B cell (primary cell): ENCODE data around the gene FXYD2. TPM values are rescaled to one million over a fixed set of nuclear protein-coding genes. Genes with fewer than 3 reads are reported as not detected.

Experiments used
- ATAC-seq: fragments of 200-7000 bp; cut with Tn5 transposase; one replicate; pipeline ENCODE4 v1.10.0; 2021; ENCODE audit warnings: low read depth, mild to moderate bottlenecking, moderate number of reproducible peaks, moderate library complexity
- CTCF ChIA-PET: fragments of 350-600 bp; sonication (Branson Sonifier 250); formaldehyde crosslinking; loops from one replicate; lab custom pipeline; 2021; ENCODE audit warnings: antibody characterized with exemption, inconsistent platforms; lab: Charles Lee
- POLR2A ChIA-PET: fragments of 350-600 bp; sonication (Branson Sonifier 250); formaldehyde crosslinking; loops from one replicate; lab custom pipeline; 2021; ENCODE audit warnings: antibody characterized with exemption; lab: Charles Lee
- DNase-seq: peaks from one replicate; pipeline ENCODE4 v3.0.0; 2013
- H2AFZ ChIP-seq: 2 replicates; pipeline ENCODE4 v1.6.1; 2012; ENCODE audit warnings: mild to moderate bottlenecking, low read depth, low read length; ENCODE audit not compliant: insufficient read depth, poor library complexity, severe bottlenecking
- H3K27ac ChIP-seq, 2 donors: 1 replicate in 1 of 2; 2 replicates in 1 of 2; pipeline ENCODE4 v1.5.1; 2012 to 2013; ENCODE audit warnings: low read length in 2 of 2, mild to moderate bottlenecking in 2 of 2, moderate library complexity in 1 of 2
- H3K27me3 ChIP-seq, 4 experiments: fragments of 200-600 bp in 1 of 4; sonication (generic) in 1 of 4; replicated peaks in 1 of 4; 1 replicate in 2 of 4; 2 replicates in 2 of 4; pipeline versions ENCODE4 v1.6.1 to v1.7.0; 2013 to 2016; ENCODE audit warnings: low read length in 3 of 4, mild to moderate bottlenecking in 2 of 4, mixed read lengths in 1 of 4, moderate library complexity in 1 of 4; ENCODE audit not compliant: insufficient read depth in 4 of 4, control insufficient read depth in 3 of 4; ENCODE audit errors: control extremely low read depth in 1 of 4
- H3K36me3 ChIP-seq, 2 experiments: replicated peaks in 1 of 2; 1 replicate in 1 of 2; 2 replicates in 1 of 2; pipeline versions ENCODE4 v1.6.1 to v1.7.1; 2013; ENCODE audit warnings: low read length in 1 of 2; ENCODE audit not compliant: insufficient read depth in 2 of 2, control insufficient read depth in 1 of 2; ENCODE audit errors: control extremely low read depth in 1 of 2, extremely low read depth in 1 of 2
- H3K4me1 ChIP-seq, 2 donors: fragments of 200-600 bp in 1 of 2; sonication (generic) in 1 of 2; 1 replicate in 1 of 2; 2 replicates in 1 of 2; pipeline versions ENCODE4 v1.5.1 to v1.6.1; 2013 to 2017; ENCODE audit warnings: low read length in 2 of 2; ENCODE audit not compliant: control insufficient read depth in 2 of 2, insufficient read depth in 2 of 2
- H3K4me2 ChIP-seq: replicated peaks from 2 replicates; pipeline ENCODE3; 2012; ENCODE audit warnings: mild to moderate bottlenecking, low read depth, low read length; ENCODE audit not compliant: poor library complexity, severe bottlenecking
- H3K4me3 ChIP-seq, 5 experiments: fragments of 200-600 bp in 1 of 5; sonication (generic) in 1 of 5; 1 replicate in 3 of 5; 2 replicates in 2 of 5; pipeline versions ENCODE4 v1.5.1 to v1.7.0; 2011 to 2016; ENCODE audit warnings: low read length in 4 of 5, mild to moderate bottlenecking in 4 of 5, low read depth in 2 of 5, control low read depth in 1 of 5, moderate library complexity in 1 of 5; ENCODE audit not compliant: insufficient read depth in 1 of 5; ENCODE audit errors: control extremely low read depth in 1 of 5, extremely low read depth in 1 of 5
- H3K79me2 ChIP-seq: fragments of 200-600 bp; sonication (generic); one replicate; pipeline ENCODE4 v1.6.0; 2016; ENCODE audit warnings: low read length; ENCODE audit not compliant: control insufficient read depth, insufficient read depth
- H3K9ac ChIP-seq: fragments of 200-600 bp; sonication (generic); 2 replicates; pipeline ENCODE4 v1.6.1; 2017; ENCODE audit warnings: mild to moderate bottlenecking, low read length, moderate library complexity
- H3K9me3 ChIP-seq, 3 donors: one replicate each; pipeline versions ENCODE4 v1.6.1 to v1.7.1; 2013; ENCODE audit warnings: low read length in 2 of 3; ENCODE audit not compliant: control insufficient read depth in 2 of 3, insufficient read depth in 1 of 3; ENCODE audit errors: control extremely low read depth in 1 of 3
- H4K20me1 ChIP-seq: 2 replicates; pipeline ENCODE4 v1.6.0; 2012; ENCODE audit warnings: mild to moderate bottlenecking, low read length; ENCODE audit not compliant: insufficient read depth, control insufficient read depth, poor library complexity, severe bottlenecking
- H3K27ac Mint-ChIP-seq: one replicate; pipeline ENCODE4 v1.8.0; 2021; ENCODE audit warnings: mixed read lengths
- H3K27me3 Mint-ChIP-seq: one replicate; pipeline ENCODE4 v1.8.0; 2021; ENCODE audit warnings: mixed read lengths
- H3K4me1 Mint-ChIP-seq: one replicate; pipeline ENCODE4 v1.8.0; 2021; ENCODE audit warnings: mixed read lengths
- H3K4me3 Mint-ChIP-seq: one replicate; pipeline ENCODE4 v1.8.0; 2021; ENCODE audit warnings: mixed read lengths
- H3K9me3 Mint-ChIP-seq: one replicate; pipeline ENCODE4 v1.8.0; 2022; ENCODE audit warnings: mixed read lengths; ENCODE audit not compliant: insufficient read depth
- EZH2 ChIP-seq: IDR thresholded peaks from 2 replicates; pipeline ENCODE4 v1.6.1; 2012; ENCODE audit warnings: borderline replicate concordance, low read depth, mild to moderate bottlenecking, moderate library complexity, low read length; ENCODE audit not compliant: insufficient read depth, poor library complexity, severe bottlenecking
- WGBS: methylation state at CpG from one replicate; pipeline ENCODE4 v1.1.5; 2013; ENCODE audit warnings: missing lambda C conversion rate; ENCODE audit not compliant: insufficient coverage; 5-methylcytosine and 5-hydroxymethylcytosine counted together
- intact Hi-C: fragments of 100-400 bp; cut with micrococcal nuclease; formaldehyde crosslinking; loops from one replicate; pipeline ENCODE4 v1.10.0; 2022
- polyA plus RNA-seq: library from polyadenylated mRNA; depleted of rRNA; stranded (reverse); fragments of >200 nt; gene quantifications from 2 replicates; pipeline ENCODE4 v1.2.3, GENCODE V29; 2012
- total RNA-seq, 2 donors: library from RNA; stranded (reverse); fragments of 120-200 nt in 1 of 2; gene quantifications; 1 replicate in 1 of 2; 2 replicates in 1 of 2; pipeline versions ENCODE4 v1.2.3 to v1.2.4, GENCODE V29; 2013 to 2022
- TF ChIP-seq, protein P1 (sequence below): fragments of 200-600 bp; IDR thresholded peaks from one replicate; pipeline ENCODE4 v1.8.0; 2022; ENCODE audit warnings: antibody characterized with exemption, mild to moderate bottlenecking

FXYD2 gene
- total and polyA plus RNA-seq, 2 donors (not counting 1 experiment from before 2014, with no cell fraction given), result 0.61 to 19.5 TPM

DNA sequence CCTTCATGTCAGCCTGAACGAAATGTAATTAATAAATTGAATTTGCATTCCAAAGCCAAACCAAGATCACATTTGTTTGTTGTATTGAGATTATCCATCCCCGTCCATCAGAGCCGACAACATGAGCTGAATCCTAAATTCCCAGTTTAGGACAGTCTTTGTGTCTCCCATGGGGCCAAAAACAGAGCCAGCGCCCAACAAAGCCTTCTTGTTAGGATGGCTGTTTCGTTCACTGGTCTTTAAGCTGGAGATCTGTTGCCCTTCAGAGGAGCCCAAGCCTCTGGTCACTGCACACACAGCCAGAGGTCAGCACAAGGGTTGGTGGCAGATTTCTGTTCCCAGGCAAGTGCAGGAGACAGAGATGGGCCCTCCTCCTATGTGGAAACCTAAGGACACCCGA lies 53.3 kb downstream of the FXYD2 start:
- TF ChIP-seq, protein P1, sequence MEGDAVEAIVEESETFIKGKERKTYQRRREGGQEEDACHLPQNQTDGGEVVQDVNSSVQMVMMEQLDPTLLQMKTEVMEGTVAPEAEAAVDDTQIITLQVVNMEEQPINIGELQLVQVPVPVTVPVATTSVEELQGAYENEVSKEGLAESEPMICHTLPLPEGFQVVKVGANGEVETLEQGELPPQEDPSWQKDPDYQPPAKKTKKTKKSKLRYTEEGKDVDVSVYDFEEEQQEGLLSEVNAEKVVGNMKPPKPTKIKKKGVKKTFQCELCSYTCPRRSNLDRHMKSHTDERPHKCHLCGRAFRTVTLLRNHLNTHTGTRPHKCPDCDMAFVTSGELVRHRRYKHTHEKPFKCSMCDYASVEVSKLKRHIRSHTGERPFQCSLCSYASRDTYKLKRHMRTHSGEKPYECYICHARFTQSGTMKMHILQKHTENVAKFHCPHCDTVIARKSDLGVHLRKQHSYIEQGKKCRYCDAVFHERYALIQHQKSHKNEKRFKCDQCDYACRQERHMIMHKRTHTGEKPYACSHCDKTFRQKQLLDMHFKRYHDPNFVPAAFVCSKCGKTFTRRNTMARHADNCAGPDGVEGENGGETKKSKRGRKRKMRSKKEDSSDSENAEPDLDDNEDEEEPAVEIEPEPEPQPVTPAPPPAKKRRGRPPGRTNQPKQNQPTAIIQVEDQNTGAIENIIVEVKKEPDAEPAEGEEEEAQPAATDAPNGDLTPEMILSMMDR, result no peak
- no peak for TF ChIP-seq EZH2
- no peak overlapping the region for H3K27ac ChIP-seq
- POLR2A ChIA-PET, result no interaction called here
- H3K4me3 Mint-ChIP-seq, result no peak overlapping the region
- intact Hi-C loops, result no loop called here
- no peaks in the 10 kb centered on the region for H3K4me1 Mint-ChIP-seq
- no peak overlapping the region for H3K4me3 ChIP-seq
- CTCF ChIA-PET, result no interaction called here
- no peak overlapping the region for H3K9ac ChIP-seq
- H3K27me3 Mint-ChIP-seq, result peaks cover 17% of the 10 kb centered on the region
- H3K79me2 ChIP-seq, result no peaks in the 10 kb centered on the region
- no peak for ATAC-seq
- no peak for DNase-seq
- 90% methylated on average over 5 of the region's 6 CpGs for WGBS
- H3K4me1 ChIP-seq, result no peaks in the 10 kb centered on the region
- no peak overlapping the region for H3K4me2 ChIP-seq
- no peak overlapping the region for H2AFZ ChIP-seq
- H3K36me3 ChIP-seq, result peaks cover 0 to 2% of the 10 kb centered on the region in 2 experiments
- H3K27ac Mint-ChIP-seq, result no peak overlapping the region
- peaks cover 0 to 22% (median 0%) of the 10 kb centered on the region in 4 experiments for H3K27me3 ChIP-seq
- no peaks in the 10 kb centered on the region for H3K9me3 Mint-ChIP-seq
- no peaks in the 10 kb centered on the region for H3K9me3 ChIP-seq
- no peaks in the 10 kb centered on the region for H4K20me1 ChIP-seq

DNA sequence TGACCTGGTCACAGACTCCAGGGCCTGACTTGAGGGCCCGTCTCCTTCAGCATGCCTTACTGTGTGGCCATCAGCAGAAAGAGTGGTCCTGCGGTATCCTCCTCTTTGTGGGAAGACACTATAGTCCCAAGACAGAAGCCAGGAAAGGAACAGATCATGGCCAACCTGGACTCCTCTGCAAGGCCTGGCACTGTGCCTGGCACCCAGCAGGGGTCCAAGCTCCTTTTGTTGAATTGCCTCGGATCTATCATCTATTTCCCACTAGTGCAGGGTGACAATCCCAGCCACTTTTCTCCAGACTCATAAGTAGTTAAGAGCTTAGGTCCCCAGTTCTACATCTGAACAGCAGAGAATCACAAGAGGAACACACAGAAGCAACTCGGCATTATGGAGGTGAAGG lies 54.5 kb downstream of the FXYD2 start:
- no peak for DNase-seq
- H4K20me1 ChIP-seq, result no peaks in the 10 kb centered on the region
- no peaks in the 10 kb centered on the region for H3K9me3 ChIP-seq
- ChIA-PET CTCF (no interaction called here), POLR2A (no interaction called here)
- ATAC-seq, result no peak
- no peaks in the 10 kb centered on the region for H3K79me2 ChIP-seq
- H2AFZ ChIP-seq, result no peak overlapping the region
- no peak overlapping the region for H3K4me2 ChIP-seq
- no peak overlapping the region for H3K4me3 ChIP-seq
- Mint-ChIP-seq H3K27ac (no peak overlapping the region), H3K27me3 (peaks cover 17% of the 10 kb centered on the region), H3K9me3 (no peaks in the 10 kb centered on the region), H3K4me1 (no peaks in the 10 kb centered on the region), H3K4me3 (no peak overlapping the region)
- no peaks in the 10 kb centered on the region for H3K4me1 ChIP-seq
- TF ChIP-seq, protein P1, result no peak
- TF ChIP-seq EZH2, result no peak
- 96% methylated on average over 4 of the region's 4 CpGs for WGBS
- H3K27ac ChIP-seq, result no peak overlapping the region
- no peak overlapping the region for H3K9ac ChIP-seq
- no peaks in the 10 kb centered on the region for H3K36me3 ChIP-seq
- intact Hi-C loops, result no loop called here
- peaks cover 0 to 22% (median 0%) of the 10 kb centered on the region in 4 experiments for H3K27me3 ChIP-seq

Other genes starting within 250 kb of the FXYD2 start
- gene DSCAML1, start 27.5 kb downstream of the FXYD2 start, total RNA-seq, result 1.2 and 1.3 TPM in 2 replicates
- 2.5 and 6.2 TPM in 2 replicates for gene DSCAML1, start 27.5 kb downstream of the FXYD2 start, polyA plus RNA-seq
- not detected in 2 replicates for gene FXYD6, start 51.9 kb upstream of the FXYD2 start, total RNA-seq
- gene FXYD6, start 51.9 kb upstream of the FXYD2 start, polyA plus RNA-seq, result 0.35 TPM in 1 of 2 replicates, not detected in the other
- gene TMPRSS13, start 104.7 kb upstream of the FXYD2 start, total RNA-seq, result 8.0 and 8.7 TPM in 2 replicates
- 2.4 and 2.8 TPM in 2 replicates for gene TMPRSS13, start 104.7 kb upstream of the FXYD2 start, polyA plus RNA-seq
- gene IL10RA, start 161.7 kb upstream of the FXYD2 start, total RNA-seq, result 417 and 434 TPM in 2 replicates
- 64.1 and 73.3 TPM in 2 replicates for gene IL10RA, start 161.7 kb upstream of the FXYD2 start, polyA plus RNA-seq